T-helper 2 cell treated with Interferon-gamma antibody and Interleukin-4, amounts not matched to agents 5 μg/mL and 100 μg/mL, for 36 hours (primary cell): ENCODE results near the gene KRT24.
"Not testable (repeated sequence)": the region's sequence is repeated elsewhere in the genome, so short reads cannot be mapped to it uniquely, and the experiment has no call there.

Experiments
- DNase-seq: peaks from one replicate; pipeline ENCODE4 v3.0.0; 2021; ENCODE audit warnings: low spot score
- H3K27ac Mint-ChIP-seq: one replicate; pipeline ENCODE4 v1.8.0; 2021; ENCODE audit warnings: mild to moderate bottlenecking, mixed read lengths
- H3K27me3 Mint-ChIP-seq: one replicate; pipeline ENCODE4 v1.8.0; 2021; ENCODE audit warnings: low read depth, mixed read lengths
- H3K36me3 Mint-ChIP-seq: one replicate; pipeline ENCODE4 v1.8.0; 2021; ENCODE audit warnings: low read depth, mixed read lengths
- H3K4me1 Mint-ChIP-seq: one replicate; pipeline ENCODE4 v1.8.0; 2021; ENCODE audit warnings: low read depth, mixed read lengths
- H3K4me3 Mint-ChIP-seq: one replicate; pipeline ENCODE4 v1.8.0; 2022; ENCODE audit warnings: mild to moderate bottlenecking, moderate library complexity, mixed read lengths
- H3K9me3 Mint-ChIP-seq: one replicate; pipeline ENCODE4 v1.8.0; 2021; ENCODE audit warnings: mixed read lengths

The KRT24 gene

DNA sequence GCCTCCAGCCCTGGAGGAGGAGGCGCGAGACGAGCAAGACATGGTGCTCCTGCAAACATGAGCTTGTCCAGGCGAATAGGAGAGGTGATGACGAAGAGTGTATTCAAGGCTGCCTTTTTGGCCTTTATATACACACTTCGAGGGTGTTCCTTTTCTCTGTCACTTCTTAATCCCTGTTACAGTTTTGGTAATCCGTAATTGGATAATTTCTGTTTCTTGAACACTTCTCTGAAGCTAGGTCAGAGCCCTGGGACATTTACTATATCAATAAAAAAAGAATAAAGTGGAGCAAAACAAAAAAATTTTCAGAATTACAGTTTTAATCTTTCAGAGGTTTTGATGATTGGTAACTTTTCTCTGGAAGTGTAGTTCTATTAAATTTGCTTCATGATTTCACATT, at the start of gene KRT24:
Gene KRT24, minus strand, starts transcription at position 101 of the 400 bp plus-strand sequence. Its CDS starts 59 bp downstream, at position 42.
- no peaks in the 10 kb centered on the region for H3K36me3 Mint-ChIP-seq
- H3K4me3 Mint-ChIP-seq: no peak within 1 kb of the TSS
- no peaks in the 10 kb centered on the region for H3K4me1 Mint-ChIP-seq
- H3K9me3 Mint-ChIP-seq: no peaks in the 10 kb centered on the region
- DNase-seq: no peak
- H3K27me3 Mint-ChIP-seq: peaks cover 38% of the 10 kb centered on the region
- H3K27ac Mint-ChIP-seq: no peak within 1 kb of the TSS

DNA sequence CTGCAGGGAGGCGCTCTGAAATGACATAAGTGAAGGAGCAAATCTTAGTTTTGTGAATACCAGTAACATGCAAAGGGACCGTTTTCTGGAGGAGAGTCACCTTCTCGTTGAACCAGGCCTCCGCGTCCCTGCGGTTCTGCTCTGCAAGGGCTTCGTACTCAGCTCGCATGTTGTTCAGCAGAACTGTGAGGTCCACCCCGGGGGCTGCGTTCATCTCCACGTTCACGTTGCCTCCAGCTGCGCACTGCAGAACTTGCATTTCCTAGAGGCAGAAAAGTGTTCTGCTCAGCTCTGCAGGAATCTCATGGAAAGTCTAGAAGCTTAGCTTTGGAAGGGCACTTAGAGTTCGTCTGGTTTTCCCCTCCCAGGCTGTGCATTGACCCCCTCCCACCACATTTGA, 47.5 kb upstream of the KRT24 start:
- Mint-ChIP-seq H3K4me1 (no peaks in the 10 kb centered on the region), H3K27me3 (peaks cover 23% of the 10 kb centered on the region), H3K36me3 (no peaks in the 10 kb centered on the region), H3K9me3 (no peaks in the 10 kb centered on the region), H3K4me3 (no peak overlapping the region), H3K27ac (no peak overlapping the region)
- no peak for DNase-seq

DNA sequence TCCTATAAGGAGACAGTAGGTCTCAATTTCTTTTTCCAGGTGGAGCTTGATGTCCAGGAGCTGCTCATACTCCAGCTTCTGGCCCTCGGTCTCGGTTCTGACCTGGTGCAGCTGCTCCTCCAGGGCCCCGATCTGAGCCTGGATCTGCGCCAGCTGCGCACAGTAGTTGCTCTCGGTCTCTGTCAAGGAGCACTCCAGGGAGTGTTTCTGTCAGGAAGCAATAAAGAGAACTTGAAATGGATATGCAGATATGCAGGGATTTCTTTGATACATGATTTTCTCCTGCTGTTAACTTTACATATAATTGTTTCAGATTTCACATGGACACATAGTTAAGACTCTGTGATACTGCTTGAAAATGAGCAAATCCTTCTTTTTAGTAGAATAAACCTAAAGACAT, 46.8 kb upstream of the KRT24 start:
- H3K9me3 Mint-ChIP-seq: no peaks in the 10 kb centered on the region
- H3K27ac Mint-ChIP-seq: no peak overlapping the region
- peaks cover 26% of the 10 kb centered on the region for H3K27me3 Mint-ChIP-seq
- DNase-seq: no peak
- no peaks in the 10 kb centered on the region for H3K4me1 Mint-ChIP-seq
- H3K4me3 Mint-ChIP-seq: no peak overlapping the region
- no peaks in the 10 kb centered on the region for H3K36me3 Mint-ChIP-seq

DNA sequence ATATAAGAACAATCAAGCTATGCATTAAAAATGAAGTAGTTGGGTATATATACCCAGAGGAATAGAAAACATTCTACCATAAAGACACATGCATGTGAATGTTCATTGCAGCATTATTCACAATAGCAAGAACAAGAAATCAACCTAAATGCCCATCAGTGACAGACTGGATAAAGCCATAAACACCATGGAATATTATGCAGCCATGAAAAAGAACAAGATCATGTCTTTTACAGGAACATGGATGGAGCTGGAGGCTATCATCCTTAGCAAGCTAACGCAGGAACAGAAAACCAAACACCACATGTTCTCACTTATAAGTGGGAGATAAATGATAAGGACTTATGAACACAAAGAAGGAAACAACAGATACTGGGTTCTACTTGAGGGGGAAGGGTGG, 45.1 kb upstream of the KRT24 start:
- not testable (repeated sequence) for H3K4me3 Mint-ChIP-seq, H3K4me1 Mint-ChIP-seq, H3K27ac Mint-ChIP-seq, DNase-seq, H3K9me3 Mint-ChIP-seq, H3K36me3 Mint-ChIP-seq
- H3K27me3 Mint-ChIP-seq: peaks cover 33% of the 10 kb centered on the region

DNA sequence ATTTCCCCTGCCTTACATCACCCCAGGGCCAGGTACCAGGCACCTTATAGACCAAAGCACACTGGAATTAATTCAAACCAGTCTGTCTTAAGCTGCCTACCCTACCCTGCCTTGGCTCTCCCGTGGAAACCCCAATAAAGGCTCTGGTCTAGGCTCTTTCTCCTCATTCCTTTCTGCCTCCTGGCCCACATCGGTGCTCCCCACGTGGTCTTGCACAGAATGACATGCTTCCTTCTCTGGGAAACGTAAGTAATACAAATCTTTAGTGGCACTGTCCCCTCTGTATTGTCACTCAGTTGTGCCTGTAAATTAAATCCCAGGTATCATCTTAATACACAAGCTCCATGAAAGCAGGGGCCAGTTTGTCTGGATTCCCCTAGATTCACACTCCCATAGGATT, 35.0 kb upstream of the KRT24 start:
- H3K27ac Mint-ChIP-seq: no peak overlapping the region
- no peak for DNase-seq

DNA sequence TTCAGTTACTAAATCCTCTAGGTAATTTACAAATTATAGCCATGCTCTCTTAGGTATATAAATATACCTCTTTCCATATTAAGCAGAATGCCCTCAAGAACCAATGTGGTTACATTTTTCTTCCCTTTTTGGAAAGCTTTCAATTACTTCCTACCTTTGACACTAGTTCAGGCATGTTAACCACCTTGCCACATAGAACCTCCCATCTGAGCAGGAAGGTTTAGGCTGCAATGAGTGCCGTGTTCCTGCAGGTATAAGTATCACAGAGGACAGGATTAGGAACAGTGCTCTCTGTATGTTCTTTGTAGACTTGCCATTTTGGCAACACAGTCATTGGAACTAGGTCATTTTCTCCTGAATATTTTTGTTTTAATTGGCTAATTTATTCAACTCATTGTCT, 31.5 kb upstream of the KRT24 start:
- peaks cover 33% of the 10 kb centered on the region for H3K27me3 Mint-ChIP-seq
- no peak overlapping the region for H3K27ac Mint-ChIP-seq
- no peak for DNase-seq

More for the DNA sequence above, 35.0 kb upstream of the KRT24 start:
- peaks cover 5% of the 10 kb centered on the region for H3K9me3 Mint-ChIP-seq
- H3K27me3 Mint-ChIP-seq: peaks cover 30% of the 10 kb centered on the region
- no peaks in the 10 kb centered on the region for H3K4me1 Mint-ChIP-seq
- H3K4me3 Mint-ChIP-seq: no peak overlapping the region
- H3K36me3 Mint-ChIP-seq: no peaks in the 10 kb centered on the region

DNA sequence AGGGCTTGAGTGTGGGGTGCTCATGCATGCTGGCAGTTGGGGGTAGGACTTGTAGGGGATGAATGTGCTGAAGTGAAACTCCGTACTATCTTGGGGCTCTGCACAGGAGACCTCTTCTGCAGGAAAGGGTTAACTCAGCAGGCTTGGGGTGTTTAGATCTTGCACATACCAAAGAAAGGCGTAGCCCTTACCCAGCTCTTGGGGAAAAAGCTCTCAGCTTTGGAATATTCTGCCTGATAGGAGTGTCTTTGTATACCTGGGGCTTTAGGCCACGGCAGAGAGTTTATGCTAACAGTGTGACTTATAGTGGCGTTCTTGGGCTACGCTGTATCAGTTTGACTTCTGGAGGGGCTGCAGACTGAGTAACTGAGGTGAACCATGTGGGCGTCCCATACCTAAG, 30.5 kb upstream of the KRT24 start:
- H3K9me3 Mint-ChIP-seq: no peaks in the 10 kb centered on the region
- H3K27ac Mint-ChIP-seq: no peak overlapping the region
- peaks cover 32% of the 10 kb centered on the region for H3K27me3 Mint-ChIP-seq
- DNase-seq: no peak
- H3K4me3 Mint-ChIP-seq: no peak overlapping the region
- no peaks in the 10 kb centered on the region for H3K4me1 Mint-ChIP-seq
- no peaks in the 10 kb centered on the region for H3K36me3 Mint-ChIP-seq

More for the DNA sequence above, 31.5 kb upstream of the KRT24 start:
- Mint-ChIP-seq H3K36me3 (no peaks in the 10 kb centered on the region), H3K4me3 (no peak overlapping the region), H3K9me3 (no peaks in the 10 kb centered on the region), H3K4me1 (no peaks in the 10 kb centered on the region)

DNA sequence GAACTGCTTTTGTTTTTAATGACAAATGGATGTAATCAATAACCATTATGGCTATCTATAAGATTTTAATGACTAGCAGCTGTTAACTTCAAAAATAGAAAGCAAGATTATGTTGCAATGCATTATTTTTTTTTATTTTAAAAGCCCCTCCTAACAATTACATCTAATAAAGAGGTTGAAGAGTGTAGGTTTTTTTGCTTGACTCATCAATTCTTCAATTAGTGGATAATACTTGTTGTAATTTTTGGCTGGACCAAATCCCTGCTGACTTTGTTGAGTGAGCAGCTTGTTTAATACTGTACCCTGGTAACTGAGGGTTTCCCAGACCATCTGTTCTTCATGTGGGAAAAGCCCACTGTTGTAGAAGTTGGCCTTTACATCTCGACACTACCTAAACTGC, 27.4 kb upstream of the KRT24 start:
- Mint-ChIP-seq H3K4me1 (no peaks in the 10 kb centered on the region), H3K27me3 (peaks cover 30% of the 10 kb centered on the region), H3K36me3 (no peaks in the 10 kb centered on the region), H3K27ac (no peak overlapping the region), H3K4me3 (no peak overlapping the region), H3K9me3 (no peaks in the 10 kb centered on the region)
- no peak for DNase-seq

DNA sequence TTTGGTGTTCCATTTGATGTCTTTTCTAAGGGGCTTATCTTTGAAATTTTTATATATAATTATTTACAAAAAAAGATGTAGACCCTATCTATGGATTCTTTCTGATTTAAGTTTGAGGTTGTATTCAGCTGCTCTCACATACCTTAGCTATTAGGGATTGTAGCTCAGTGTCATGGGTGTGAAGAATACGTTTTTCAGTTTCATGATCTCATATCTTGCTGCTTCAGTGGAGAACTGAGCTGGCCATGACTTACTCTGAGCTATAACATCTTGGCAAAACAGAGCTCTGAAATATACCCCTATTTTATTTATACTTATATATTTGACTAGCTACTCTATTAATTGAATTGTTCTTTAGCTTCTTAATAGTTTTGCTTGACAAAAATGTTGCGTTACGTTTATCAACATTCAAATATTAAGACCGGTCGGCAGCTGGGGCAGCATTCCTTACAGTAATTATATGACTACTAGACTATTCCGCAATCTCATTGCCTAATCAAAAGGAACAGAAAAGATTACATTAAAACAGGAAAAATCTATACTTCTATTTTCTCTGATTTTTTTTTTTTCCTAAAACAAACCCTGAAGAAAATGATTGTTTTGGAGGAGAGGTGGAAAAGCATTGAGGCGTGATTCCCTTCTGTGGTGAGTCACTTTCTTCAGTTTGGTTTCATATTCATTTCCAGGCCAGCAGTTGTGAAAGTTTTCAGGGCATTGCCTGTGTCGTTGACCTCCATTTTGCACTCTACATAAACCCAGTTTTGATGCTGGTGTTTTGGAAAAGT, 24.1 kb upstream of the KRT24 start:
- Mint-ChIP-seq H3K4me3 (no peak overlapping the region), H3K9me3 (no peaks in the 10 kb centered on the region), H3K4me1 (no peaks in the 10 kb centered on the region), H3K36me3 (no peaks in the 10 kb centered on the region), H3K27ac (no peak overlapping the region), H3K27me3 (peaks cover 32% of the 10 kb centered on the region)
- no peak for DNase-seq

DNA sequence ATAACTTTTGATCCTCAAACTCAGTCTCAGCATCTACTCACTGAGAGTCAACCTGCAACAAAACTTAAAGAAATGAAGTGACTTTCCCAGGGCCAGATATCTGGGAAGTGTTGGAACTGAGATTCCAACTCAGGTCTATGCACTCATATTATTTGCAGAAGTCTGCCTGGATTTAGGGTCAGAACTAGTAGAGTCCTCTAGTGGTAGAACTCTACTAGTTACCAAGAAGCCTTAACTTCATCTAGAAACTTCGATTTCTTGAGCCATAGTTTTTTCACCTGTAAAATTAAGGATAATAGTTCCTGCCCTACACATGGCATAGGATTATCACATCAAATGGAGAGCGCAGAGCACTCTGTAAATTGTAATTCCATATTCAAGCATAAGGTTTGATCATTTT, 23.4 kb upstream of the KRT24 start:
- H3K4me3 Mint-ChIP-seq: no peak overlapping the region

DNA sequence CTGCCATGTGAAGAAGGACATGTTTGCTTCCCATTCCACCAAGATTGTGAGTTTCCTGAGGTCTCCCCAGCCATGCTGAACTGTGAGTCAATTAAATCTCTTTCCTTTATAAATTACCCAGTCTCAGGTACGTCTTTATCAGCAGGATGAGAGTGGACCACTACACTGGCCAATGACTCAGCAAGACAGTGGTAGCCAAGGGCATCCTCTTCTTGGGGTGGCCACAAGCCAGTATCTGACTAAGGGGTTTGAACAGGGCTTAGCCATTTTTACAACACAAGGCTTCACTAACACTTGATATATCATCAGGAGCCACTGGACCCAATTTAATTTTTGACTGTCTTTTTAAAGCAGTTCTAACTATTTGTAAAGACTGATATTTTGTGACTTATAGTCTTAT, 21.1 kb upstream of the KRT24 start:
- no peak for DNase-seq
- no peaks in the 10 kb centered on the region for H3K36me3 Mint-ChIP-seq
- H3K4me3 Mint-ChIP-seq: no peak overlapping the region
- no peaks in the 10 kb centered on the region for H3K4me1 Mint-ChIP-seq
- no peaks in the 10 kb centered on the region for H3K9me3 Mint-ChIP-seq
- peaks cover 32% of the 10 kb centered on the region for H3K27me3 Mint-ChIP-seq
- no peak overlapping the region for H3K27ac Mint-ChIP-seq

More for the DNA sequence above, 23.4 kb upstream of the KRT24 start:
- H3K27ac Mint-ChIP-seq: no peak overlapping the region
- no peaks in the 10 kb centered on the region for H3K9me3 Mint-ChIP-seq
- DNase-seq: no peak
- no peaks in the 10 kb centered on the region for H3K36me3 Mint-ChIP-seq
- H3K4me1 Mint-ChIP-seq: no peaks in the 10 kb centered on the region
- H3K27me3 Mint-ChIP-seq: peaks cover 32% of the 10 kb centered on the region

DNA sequence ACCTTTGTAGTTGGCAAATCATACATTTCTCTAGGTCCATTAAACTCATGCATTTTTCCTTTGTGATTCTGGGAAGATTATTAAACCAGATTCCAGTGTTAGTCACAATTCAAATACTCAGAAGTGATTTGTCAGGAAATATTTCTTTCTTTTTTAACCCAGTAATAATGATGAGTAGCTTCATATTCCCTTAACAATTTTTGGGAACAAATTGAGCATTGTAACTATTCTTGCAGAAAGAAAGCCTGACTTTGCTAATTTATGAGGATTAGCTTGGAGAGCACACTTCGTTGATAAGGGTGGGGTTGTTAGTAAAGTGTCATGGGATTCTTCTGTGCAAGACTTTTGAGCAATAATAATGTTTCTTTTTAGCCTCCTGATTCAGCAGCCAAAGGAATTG, 18.7 kb upstream of the KRT24 start:
- DNase-seq: no peak
- Mint-ChIP-seq H3K4me3 (no peak overlapping the region), H3K4me1 (no peaks in the 10 kb centered on the region), H3K36me3 (no peaks in the 10 kb centered on the region), H3K27ac (no peak overlapping the region), H3K27me3 (peaks cover 33% of the 10 kb centered on the region), H3K9me3 (no peaks in the 10 kb centered on the region)

DNA sequence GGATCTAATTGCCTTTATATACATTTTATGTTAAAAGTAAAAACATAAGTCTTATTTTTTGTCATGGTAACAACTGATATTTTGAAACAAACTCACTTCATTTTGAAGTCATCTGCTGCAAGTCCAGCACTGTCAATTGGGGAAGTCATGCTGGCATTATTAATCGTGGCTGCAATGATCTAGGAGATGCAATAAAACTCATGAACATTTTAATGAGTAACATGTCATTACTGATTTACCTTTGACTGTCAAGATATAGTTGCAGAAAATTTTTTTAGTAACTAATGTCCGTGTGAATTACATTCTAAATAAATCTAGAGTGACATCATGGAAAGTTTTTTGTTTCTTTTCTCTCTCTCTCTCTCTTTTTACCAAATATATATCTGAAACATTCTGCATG, 17.3 kb upstream of the KRT24 start:
- no peaks in the 10 kb centered on the region for H3K9me3 Mint-ChIP-seq
- no peak for DNase-seq
- no peaks in the 10 kb centered on the region for H3K4me1 Mint-ChIP-seq
- no peak overlapping the region for H3K27ac Mint-ChIP-seq
- H3K4me3 Mint-ChIP-seq: no peak overlapping the region
- peaks cover 29% of the 10 kb centered on the region for H3K27me3 Mint-ChIP-seq
- no peaks in the 10 kb centered on the region for H3K36me3 Mint-ChIP-seq

DNA sequence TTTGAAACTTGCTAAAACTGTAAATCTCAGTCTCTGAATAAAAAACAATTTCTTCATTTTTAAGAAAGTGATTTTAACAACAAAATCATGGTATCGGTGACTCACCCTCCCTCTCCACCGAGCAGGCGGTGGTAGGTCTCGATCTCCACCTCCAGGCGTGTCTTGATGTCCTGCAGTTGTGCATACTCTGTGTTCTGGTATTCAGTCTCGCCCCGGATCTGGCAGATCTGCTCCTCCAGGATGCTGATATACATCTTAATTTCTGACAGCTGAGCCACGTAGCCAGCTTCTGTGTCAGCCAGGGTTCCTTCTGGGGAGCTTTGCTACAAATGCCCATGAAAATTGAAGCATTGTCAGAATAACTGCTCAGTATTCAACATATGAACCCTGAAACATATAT, 15.4 kb upstream of the KRT24 start:
- Mint-ChIP-seq H3K36me3 (no peaks in the 10 kb centered on the region), H3K4me1 (no peaks in the 10 kb centered on the region), H3K4me3 (no peak overlapping the region), H3K9me3 (no peaks in the 10 kb centered on the region), H3K27me3 (peaks cover 29% of the 10 kb centered on the region), H3K27ac (no peak overlapping the region)
- DNase-seq: no peak

DNA sequence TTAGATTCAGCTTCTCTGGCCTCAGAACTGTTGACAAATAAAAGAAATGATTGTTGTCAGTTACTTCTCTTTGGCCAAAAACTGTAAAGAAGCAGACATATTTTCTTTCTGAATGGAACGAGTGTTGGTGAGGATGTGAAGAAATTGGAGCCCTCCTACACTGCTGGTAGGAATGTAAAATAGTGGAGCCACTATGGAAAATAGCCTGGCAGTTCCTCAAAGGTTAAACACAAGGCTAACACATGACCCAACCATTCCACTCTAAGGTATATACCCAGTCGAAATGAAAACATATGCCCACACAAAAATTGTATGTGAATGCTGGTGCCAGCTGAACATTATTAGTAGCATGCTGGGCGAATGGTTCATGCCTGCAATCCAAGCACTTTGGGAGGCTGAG, 14.2 kb upstream of the KRT24 start:
- H3K4me1 Mint-ChIP-seq: no peaks in the 10 kb centered on the region
- no peak for DNase-seq
- H3K9me3 Mint-ChIP-seq: no peaks in the 10 kb centered on the region
- no peak overlapping the region for H3K27ac Mint-ChIP-seq
- H3K27me3 Mint-ChIP-seq: peaks cover 21% of the 10 kb centered on the region
- H3K36me3 Mint-ChIP-seq: no peaks in the 10 kb centered on the region
- no peak overlapping the region for H3K4me3 Mint-ChIP-seq
